HCEC 1CT (cell line): ENCODE measurements around the gene TAF11.
"Not testable (repeated sequence)": the region's sequence is repeated elsewhere in the genome, so short reads cannot be mapped to it uniquely, and the experiment has no call there.

Source experiments
- DNase-seq: peaks from one replicate; pipeline ENCODE4 v3.0.0-alpha.2; 2017

Gene TAF11

DNA sequence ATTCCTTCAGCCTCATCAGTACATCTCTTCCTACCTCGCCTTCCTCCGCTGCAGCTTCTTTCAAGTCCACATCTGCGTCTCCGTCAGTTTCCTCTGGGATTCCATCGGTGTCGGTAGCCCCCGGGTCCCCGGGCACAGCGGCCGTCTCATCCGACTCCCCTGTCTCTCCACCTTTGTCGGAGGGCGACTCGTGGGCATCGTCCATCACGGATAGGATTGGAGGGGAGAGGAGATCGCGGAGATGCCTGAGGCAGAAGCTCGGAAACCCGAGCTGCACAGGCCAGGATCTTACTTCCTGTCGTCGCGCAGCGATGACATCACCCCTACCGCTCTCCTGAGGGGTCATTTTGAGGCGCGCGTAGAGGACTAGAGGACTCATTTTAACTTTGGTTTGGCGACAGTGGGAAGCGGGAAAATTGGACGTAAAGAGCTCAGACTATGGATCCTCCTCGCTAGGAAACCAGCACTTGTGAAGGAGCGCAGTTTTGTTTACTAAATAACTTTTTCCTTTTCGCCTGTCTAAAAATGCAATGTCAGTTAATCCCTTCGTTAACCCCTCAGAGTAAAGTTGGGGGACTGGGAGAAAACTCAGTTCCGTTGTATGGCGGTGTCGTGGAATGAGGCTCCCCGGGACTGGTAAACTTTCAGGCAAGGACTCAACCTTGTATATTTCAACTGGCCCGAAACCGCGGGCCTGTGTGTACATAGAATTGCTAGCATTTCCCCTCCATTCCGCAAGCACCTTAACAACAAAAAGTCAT lies at the start of gene TAF11:
TSS of gene TAF11 (minus strand) at position 290 of the 761 bp plus-strand sequence. CDS start at position 205, 85 bp downstream.
- peak; percentile 93 for DNase-seq

GRCh38 chr6:34934516-34934915 lies 46.7 kb upstream of the TAF11 start:
- no peak for DNase-seq

GRCh38 chr6:34932202-34932601 lies 44.4 kb upstream of the TAF11 start:
- not testable (repeated sequence) for DNase-seq

DNA sequence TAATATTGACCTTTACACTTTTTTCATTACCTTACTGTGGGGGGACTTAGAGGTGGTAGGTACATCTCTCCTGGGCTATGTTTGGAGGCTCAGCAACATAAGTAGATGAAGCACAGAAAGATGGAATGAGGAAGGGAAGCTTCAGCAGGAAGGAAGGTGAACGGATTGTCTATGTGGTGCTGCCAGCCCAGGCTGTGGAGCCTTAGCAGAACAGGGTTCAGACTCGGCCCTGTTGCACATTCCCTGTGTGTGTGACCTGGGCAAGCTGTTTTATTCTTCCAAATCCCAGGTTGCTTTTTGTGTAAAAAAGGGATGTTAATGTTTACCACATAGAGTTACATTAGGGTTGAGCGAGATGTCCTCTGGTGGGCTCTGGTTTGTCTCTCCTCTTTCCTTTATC lies 42.4 kb upstream of the TAF11 start:
- DNase-seq = no peak

GRCh38 chr6:34929241-34929978 lies 41.6 kb upstream of the TAF11 start:
- no peak for DNase-seq

DNA sequence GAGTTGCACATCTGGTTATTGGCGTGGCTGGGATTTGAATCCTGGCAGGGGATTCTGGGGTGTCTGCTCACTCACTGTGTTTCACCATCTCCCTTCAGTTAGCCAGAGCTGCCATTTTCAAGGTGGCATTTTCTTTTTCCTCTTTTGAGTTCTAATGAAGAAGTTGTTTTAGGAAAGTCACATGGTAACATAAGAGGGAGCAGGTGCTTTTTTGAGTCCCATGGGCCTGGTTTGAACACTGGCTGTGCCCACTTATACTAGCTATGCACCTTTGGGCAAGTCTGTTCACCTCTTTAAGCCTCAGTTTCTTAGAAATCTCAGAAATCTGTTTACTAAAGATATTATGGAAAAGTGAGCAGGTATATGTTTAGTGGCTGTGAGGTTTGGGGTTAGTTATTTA lies 40.9 kb upstream of the TAF11 start:
- no peak for DNase-seq

- no peak for DNase-seq
Observed at GRCh38 chr6:34928220-34928619, 40.4 kb upstream of the TAF11 start.

DNA sequence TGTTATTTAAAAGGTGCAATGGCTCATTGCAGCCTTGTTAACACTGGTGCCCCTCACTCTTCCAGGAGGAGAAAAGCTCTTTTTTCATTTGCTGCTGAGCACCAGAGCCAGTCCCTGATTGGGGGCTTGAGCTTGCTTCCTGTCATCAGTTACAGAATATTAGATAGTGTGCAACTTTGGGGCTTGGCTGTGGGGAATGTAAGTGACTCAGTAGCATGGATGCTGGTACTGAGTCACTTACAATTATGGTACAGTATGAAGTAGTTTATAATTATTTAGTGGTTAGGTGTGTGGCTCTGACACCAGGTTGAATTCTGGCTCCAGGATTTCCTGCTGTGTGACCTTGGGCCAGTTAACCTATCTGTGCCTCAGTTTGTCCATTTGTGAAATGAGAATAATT lies 38.8 kb upstream of the TAF11 start:
- peak; percentile 71 for DNase-seq

GRCh38 chr6:34924831-34925625 lies 37.2 kb upstream of the TAF11 start:
- DNase-seq = no peak

DNA sequence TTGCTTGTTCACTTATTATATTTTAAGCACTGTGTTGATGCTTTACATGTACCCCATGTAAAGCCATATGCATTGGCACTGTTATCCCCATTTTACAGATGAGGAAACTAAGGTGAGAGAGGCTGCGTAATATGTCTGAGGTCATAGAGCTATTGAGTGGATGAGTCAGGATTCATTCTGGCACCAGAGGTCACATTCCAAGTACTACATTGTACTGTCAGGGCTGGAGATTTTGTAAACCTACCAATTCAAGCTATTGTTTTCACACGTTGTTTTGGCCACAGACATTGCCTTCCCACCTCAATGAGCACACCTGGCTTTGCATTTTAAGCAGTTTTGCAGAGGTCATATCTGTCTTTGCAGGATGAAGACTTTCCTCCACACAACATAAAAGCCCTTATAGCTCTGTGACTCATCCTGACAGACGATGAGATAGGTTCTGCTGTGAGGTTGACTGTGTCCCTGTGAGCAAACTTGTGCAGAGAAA lies 34.4 kb upstream of the TAF11 start:
- peak; percentile 77 for DNase-seq

DNA sequence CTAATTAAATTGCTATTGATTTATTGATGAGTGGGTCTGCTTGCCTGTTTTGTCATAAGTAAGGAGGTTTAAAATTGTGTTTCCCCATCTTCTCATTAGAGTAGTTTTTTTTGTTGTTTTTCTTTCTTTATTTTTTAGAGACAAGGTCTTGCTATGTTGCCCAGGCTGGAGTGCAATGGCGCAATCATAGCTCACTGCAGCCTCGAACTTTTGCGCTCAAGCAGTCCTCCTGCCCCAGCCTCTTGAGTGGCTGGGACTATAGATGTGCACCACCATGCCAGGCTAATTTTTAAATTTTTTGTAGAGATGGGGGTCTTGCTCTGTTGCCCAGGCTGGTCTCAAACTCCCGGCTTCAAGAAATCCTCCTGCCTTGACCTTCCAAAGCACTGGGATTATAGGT lies 32.3 kb upstream of the TAF11 start:
- no peak for DNase-seq

GRCh38 chr6:34919651-34920050 lies 31.8 kb upstream of the TAF11 start:
- peak; percentile 69 for DNase-seq

DNA sequence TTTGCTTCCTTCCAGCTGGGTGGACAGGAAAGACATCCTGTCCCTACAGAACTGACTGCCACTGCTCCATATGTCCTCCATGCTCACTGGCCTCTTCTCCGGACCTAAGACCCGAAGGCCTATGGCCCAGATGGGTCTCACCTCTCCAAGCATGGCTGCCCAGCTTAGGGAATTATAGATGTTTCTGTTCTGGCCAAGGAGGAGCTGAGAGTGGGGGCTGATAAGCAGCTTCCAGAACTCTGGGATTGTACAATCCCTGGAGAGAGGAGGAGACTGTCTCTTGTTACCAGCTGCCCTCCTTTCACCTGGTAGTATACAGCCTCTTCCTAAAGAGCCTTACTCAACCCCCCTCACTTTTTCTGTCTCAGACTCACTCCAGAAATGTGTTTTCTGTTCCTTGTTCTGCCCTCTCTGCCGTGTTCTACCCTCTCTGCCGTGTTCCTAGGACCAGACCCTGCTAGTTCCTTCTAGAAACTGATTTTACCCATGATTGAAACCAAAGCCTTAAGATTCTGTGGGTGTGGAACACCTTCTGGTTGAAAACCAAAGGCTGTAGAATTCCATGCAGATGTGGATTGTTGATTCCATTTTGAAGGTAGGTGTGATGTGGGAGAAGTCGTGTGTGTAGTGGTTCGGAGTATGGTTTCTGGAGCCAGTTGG lies 29.9 kb upstream of the TAF11 start:
- DNase-seq = no peak

- DNase-seq = no peak
Observed at GRCh38 chr6:34916348-34916967, 28.6 kb upstream of the TAF11 start.

- DNase-seq = peak; percentile 37
Observed at GRCh38 chr6:34914358-34914757, 26.5 kb upstream of the TAF11 start.

- DNase-seq = peak; percentile 80
Observed at GRCh38 chr6:34912715-34913464, 25.0 kb upstream of the TAF11 start.

DNA sequence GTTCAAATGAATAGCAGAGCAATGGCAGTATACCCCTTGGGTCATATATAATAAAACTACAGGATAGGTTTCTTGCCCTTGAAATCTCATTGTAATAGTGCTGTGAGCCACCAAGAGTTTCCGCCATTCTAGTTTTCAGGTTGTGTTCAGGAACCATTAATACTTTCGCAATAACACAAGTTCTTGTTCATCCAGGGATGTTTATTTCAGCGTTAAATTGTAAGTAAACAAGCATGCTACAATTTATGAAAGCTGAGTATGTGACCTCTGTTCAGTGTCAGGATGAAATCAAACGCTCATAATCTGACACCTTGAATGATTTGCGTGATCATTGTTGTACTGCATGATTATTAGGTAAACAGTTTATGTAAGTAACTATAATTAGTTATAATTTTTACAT lies 24.0 kb upstream of the TAF11 start:
- no peak for DNase-seq

DNA sequence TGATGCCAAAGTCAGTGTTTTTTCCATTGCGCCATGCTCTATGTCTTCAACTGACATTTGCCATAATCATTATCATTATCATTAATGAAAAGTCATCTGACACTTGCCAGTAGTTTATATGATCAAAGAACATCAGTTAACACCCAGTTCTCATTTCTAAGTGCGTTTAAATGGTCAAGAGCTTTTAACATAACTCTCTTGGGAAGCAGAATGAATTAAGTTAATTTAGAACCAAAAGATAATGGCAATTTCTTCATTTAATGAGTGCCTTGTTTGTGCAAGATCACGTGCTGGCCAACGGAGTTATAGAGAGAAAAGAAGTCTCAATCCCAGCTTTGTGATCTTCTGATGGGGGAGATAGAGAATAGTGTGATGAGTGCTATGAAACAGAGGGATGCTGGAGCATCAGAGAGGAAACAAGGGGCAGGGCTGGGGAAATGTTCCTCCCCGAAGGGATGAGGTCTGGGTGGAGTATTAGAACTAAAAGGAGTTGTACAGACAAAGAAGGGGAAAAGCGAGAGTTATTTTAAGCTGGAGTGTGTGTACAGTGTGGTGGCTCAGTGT lies 21.6 kb upstream of the TAF11 start:
- DNase-seq = no peak

GRCh38 chr6:34908194-34908593 lies 20.4 kb upstream of the TAF11 start:
- no peak for DNase-seq

GRCh38 chr6:34906826-34907225 lies 19.0 kb upstream of the TAF11 start:
- no peak for DNase-seq

DNA sequence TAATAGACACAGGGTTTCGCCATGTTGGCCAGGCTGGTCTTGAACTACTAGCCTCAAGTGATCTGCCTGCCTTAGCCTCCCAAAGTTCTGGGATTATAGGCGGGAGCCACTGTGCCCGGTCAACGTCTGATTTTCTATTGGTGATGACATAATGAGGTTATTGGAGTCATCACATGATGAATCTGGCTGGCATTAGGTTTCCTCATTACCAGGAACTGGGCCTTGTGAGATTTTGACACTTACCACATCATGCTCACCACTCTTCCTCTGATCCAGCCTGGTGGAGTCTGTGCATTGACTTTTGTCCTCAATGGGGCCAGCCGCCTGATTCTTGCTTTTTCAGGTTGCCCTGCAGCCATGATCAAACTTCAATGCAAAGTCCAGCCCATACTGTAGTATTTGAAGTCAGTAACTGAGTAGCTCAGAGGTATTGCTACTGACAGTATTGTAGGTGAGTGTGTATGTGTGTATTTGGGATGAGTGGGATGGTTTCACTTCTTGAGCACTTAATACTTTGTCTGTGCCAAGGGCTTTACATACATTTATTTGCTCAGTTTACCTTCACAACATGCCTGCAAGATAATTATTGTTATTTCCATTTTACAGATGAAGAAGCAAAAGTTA lies 17.3 kb upstream of the TAF11 start:
- no peak for DNase-seq
